Left ventricle myocardium inferior (tissue), 1 donor: Measurements from ENCODE around the gene EAPP. TPM values are rescaled to one million over a fixed set of nuclear protein-coding genes. Genes with fewer than 3 reads are reported as not detected.
A peak's percentile ranks its signal among the peaks of the same experiment; 100 is the strongest.

ENCODE experiments used
- DNase-seq: peaks from one replicate; pipeline ENCODE4 v3.0.0-alpha.2; 2020
- H3K27ac ChIP-seq: fragments of 200-600 bp; replicated peaks from 2 replicates; pipeline ENCODE4 v1.8.0; 2021
- H3K27me3 ChIP-seq: fragments of 200-600 bp; 2 replicates; pipeline ENCODE4 v1.8.0; 2021; ENCODE audit warnings: low read depth
- H3K36me3 ChIP-seq: fragments of 200-600 bp; 2 replicates; pipeline ENCODE4 v1.8.0; 2021
- H3K4me1 ChIP-seq: fragments of 200-600 bp; 2 replicates; pipeline ENCODE4 v1.8.0; 2021
- H3K4me3 ChIP-seq: fragments of 200-600 bp; 2 replicates; pipeline ENCODE4 v1.8.0; 2021; ENCODE audit warnings: mild to moderate bottlenecking, moderate library complexity
- H3K9me3 ChIP-seq: fragments of 200-600 bp; replicated peaks from 2 replicates; pipeline ENCODE4 v1.8.0; 2021
- CTCF ChIP-seq: fragments of 200-600 bp; IDR thresholded peaks from 2 replicates; pipeline ENCODE4 v1.8.0; 2021; ENCODE audit warnings: antibody characterized with exemption, mild to moderate bottlenecking, borderline replicate concordance
- intact Hi-C: fragments of 100-400 bp; cut with micrococcal nuclease; formaldehyde crosslinking; loops from one replicate; pipeline ENCODE4 v1.11.0; 2022
- long read RNA-seq: library from polyadenylated mRNA; unstranded; transcript quantifications from one replicate; pipeline ENCODE4 v2.0.0, GENCODE V29; 2021
- total RNA-seq: library from RNA; stranded (reverse); fragmentation: NEBNext Ultra II Directional; extraction: Animal tissue kit (Norgen Biotek cat#: 25700); gene quantifications from one replicate; pipeline ENCODE4 v1.2.1, GENCODE V29; 2021
- donor health status: DM: no; HTN: yes; CAD: no; lungs with severe emphysema.

EAPP gene
- 17.5 TPM for total RNA-seq
- long read RNA-seq, transcript EAPP-201 (6 exons, 1,321 nt) = major isoform, 10 of 11 reads
- long read RNA-seq, partial matches to known transcripts = 0 of 11 reads
- long read RNA-seq, other reads (novel, unspliced or antisense) = 1 of 11 reads

GRCh38 chr14:34539407-34540180 is at the start of gene EAPP:
Gene EAPP, minus strand, starts transcription at chr14:34539701. Its CDS starts 73 bp downstream, at chr14:34539628.
- H3K27ac ChIP-seq = peak within 1 kb of the TSS; percentile 95
- H3K9me3 ChIP-seq = no peaks in the 10 kb centered on the region
- H3K36me3 ChIP-seq = peaks cover 16% of the 10 kb centered on the region
- TF ChIP-seq CTCF = no peak
- H3K27me3 ChIP-seq = no peaks in the 10 kb centered on the region
- intact Hi-C loops = no loop called here
- peak within 1 kb of the TSS; percentile 97 for H3K4me3 ChIP-seq
- H3K4me1 ChIP-seq = peaks cover 35% of the 10 kb centered on the region
- peak; percentile 98 for DNase-seq

GRCh38 chr14:34583525-34583924 is 44.0 kb upstream of the EAPP start:
- Histone ChIP-seq H3K4me1 (no peaks in the 10 kb centered on the region), H3K27ac (no peak overlapping the region), H3K9me3 (no peaks in the 10 kb centered on the region), H3K36me3 (peaks cover 94% of the 10 kb centered on the region), H3K27me3 (no peaks in the 10 kb centered on the region), H3K4me3 (no peak overlapping the region)
- TF ChIP-seq CTCF = no peak
- DNase-seq = no peak
- intact Hi-C loops = no loop called here

GRCh38 chr14:34582117-34582680 is 42.7 kb upstream of the EAPP start:
- Histone ChIP-seq H3K36me3 (peaks cover 95% of the 10 kb centered on the region), H3K4me3 (no peak overlapping the region), H3K4me1 (no peaks in the 10 kb centered on the region), H3K27me3 (no peaks in the 10 kb centered on the region), H3K9me3 (no peaks in the 10 kb centered on the region), H3K27ac (no peak overlapping the region)
- no peak for TF ChIP-seq CTCF
- no peak for DNase-seq
- intact Hi-C loops = no loop called here

- no peak for TF ChIP-seq CTCF
- Histone ChIP-seq H3K4me1 (no peaks in the 10 kb centered on the region), H3K36me3 (peaks cover 98% of the 10 kb centered on the region), H3K27ac (no peak overlapping the region), H3K27me3 (no peaks in the 10 kb centered on the region), H3K4me3 (no peak overlapping the region), H3K9me3 (no peaks in the 10 kb centered on the region)
- no peak for DNase-seq
- intact Hi-C loops = no loop called here
Observed at GRCh38 chr14:34580381-34580780, 40.9 kb upstream of the EAPP start.

- DNase-seq = no peak
- no peaks in the 10 kb centered on the region for H3K4me1 ChIP-seq
- H3K9me3 ChIP-seq = no peaks in the 10 kb centered on the region
- no peak for TF ChIP-seq CTCF
- peaks cover 98% of the 10 kb centered on the region for H3K36me3 ChIP-seq
- no peaks in the 10 kb centered on the region for H3K27me3 ChIP-seq
- no peak overlapping the region for H3K4me3 ChIP-seq
- intact Hi-C loops = no loop called here
- H3K27ac ChIP-seq = no peak overlapping the region
Observed at GRCh38 chr14:34571771-34572170, 32.3 kb upstream of the EAPP start.
